GM23338 (cell line): ENCODE measurements around the gene MED13. TPM values are rescaled to one million over a fixed set of nuclear protein-coding genes. Genes with fewer than 3 reads are reported as not detected.

ENCODE experiments used
- ATAC-seq: fragments of 200-7000 bp; cut with Tn5 transposase; 3 replicates; pipeline ENCODE4 v1.9.1; 2020
- DNase-seq: peaks from one replicate; pipeline ENCODE4 v3.0.0-alpha.2; 2015; ENCODE audit warnings: low spot score
- H2AFZ ChIP-seq: fragments of 200-600 bp; sonication (generic); 2 replicates; pipeline ENCODE4 v1.8.0; 2016; ENCODE audit warnings: antibody characterized with exemption, mild to moderate bottlenecking, moderate library complexity
- H3F3A ChIP-seq: fragments of 200-600 bp; sonication (generic); replicated peaks from 2 replicates; pipeline ENCODE4 v1.8.0; 2017; ENCODE audit warnings: antibody characterized with exemption, mixed run types, low read depth
- H3K27ac ChIP-seq: fragments of 200-600 bp; sonication (generic); 2 replicates; pipeline ENCODE4 v1.6.1; 2016; ENCODE audit warnings: low read depth
- H3K27me3 ChIP-seq: fragments of 200-600 bp; sonication (generic); 2 replicates; pipeline ENCODE4 v1.8.0; 2016; ENCODE audit warnings: mild to moderate bottlenecking, mixed run types, moderate library complexity; ENCODE audit not compliant: insufficient read depth
- H3K36me3 ChIP-seq: fragments of 200-600 bp; sonication (generic); 2 replicates; pipeline ENCODE4 v1.8.0; 2016; ENCODE audit warnings: mild to moderate bottlenecking; ENCODE audit not compliant: insufficient read depth
- H3K4me1 ChIP-seq: fragments of 200-600 bp; sonication (generic); 2 replicates; pipeline ENCODE4 v1.8.0; 2016; ENCODE audit warnings: mild to moderate bottlenecking, moderate library complexity; ENCODE audit not compliant: insufficient read depth
- H3K4me2 ChIP-seq: fragments of 200-600 bp; sonication (generic); 2 replicates; pipeline ENCODE4 v1.7.1; 2017; ENCODE audit warnings: mixed run types
- H3K4me3 ChIP-seq: fragments of 200-600 bp; sonication (generic); 2 replicates; pipeline ENCODE4 v1.6.1; 2016; ENCODE audit warnings: mixed run types
- H3K79me2 ChIP-seq: fragments of 200-600 bp; sonication (generic); replicated peaks from 2 replicates; pipeline ENCODE4 v1.8.0; 2017; ENCODE audit warnings: mild to moderate bottlenecking; ENCODE audit not compliant: insufficient read depth
- H3K9me2 ChIP-seq: fragments of 200-600 bp; sonication (generic); 2 replicates; pipeline ENCODE4 v1.8.0; 2017; ENCODE audit not compliant: insufficient read depth
- H4K20me1 ChIP-seq: fragments of 200-600 bp; sonication (generic); replicated peaks from 2 replicates; pipeline ENCODE4 v1.8.0; 2017; ENCODE audit warnings: mild to moderate bottlenecking; ENCODE audit not compliant: insufficient read depth
- H3K27ac Mint-ChIP-seq: 2 replicates; pipeline ENCODE4 v1.8.0; 2020; ENCODE audit warnings: inconsistent platforms, mild to moderate bottlenecking, moderate library complexity, mixed read lengths
- H3K27me3 Mint-ChIP-seq: 3 replicates; pipeline ENCODE4 v1.8.0; 2022; ENCODE audit warnings: low read depth, mild to moderate bottlenecking, moderate library complexity, mixed read lengths, inconsistent platforms; ENCODE audit not compliant: insufficient read depth, poor library complexity
- H3K36me3 Mint-ChIP-seq: 3 replicates; pipeline ENCODE4 v1.8.0; 2021; ENCODE audit warnings: low read depth, mild to moderate bottlenecking, inconsistent platforms, moderate library complexity, mixed read lengths
- H3K4me1 Mint-ChIP-seq: 3 replicates; pipeline ENCODE4 v1.8.0; 2020; ENCODE audit warnings: mild to moderate bottlenecking, inconsistent platforms, mixed read lengths
- H3K4me3 Mint-ChIP-seq: 3 replicates; pipeline ENCODE4 v1.8.0; 2021; ENCODE audit warnings: moderate library complexity, mild to moderate bottlenecking, inconsistent platforms, mixed read lengths
- H3K9me3 Mint-ChIP-seq: 3 replicates; pipeline ENCODE4 v1.8.0; 2020; ENCODE audit warnings: moderate library complexity, mild to moderate bottlenecking, inconsistent platforms, mixed read lengths
- CREB1 ChIP-seq: fragments of 250-450 bp; sonication (Bioruptor Pico); IDR thresholded peaks from 2 replicates; pipeline ENCODE4 v1.5.0; 2020; ENCODE audit warnings: low read depth, mild to moderate bottlenecking, moderate library complexity
- EZH2 ChIP-seq: fragments of 200-600 bp; sonication (generic); IDR thresholded peaks from one replicate; pipeline ENCODE4 v1.8.0; 2017; ENCODE audit warnings: antibody characterized with exemption, mild to moderate bottlenecking, low read depth; ENCODE audit not compliant: unreplicated experiment
- JUNB ChIP-seq: IDR thresholded peaks from one replicate; pipeline ENCODE4 v1.6.1; 2016; ENCODE audit warnings: antibody characterized with exemption; ENCODE audit not compliant: unreplicated experiment
- NANOG ChIP-seq: IDR thresholded peaks from 2 replicates; pipeline ENCODE4 v1.6.1; 2016; ENCODE audit warnings: antibody characterized with exemption, borderline replicate concordance
- POLR2AphosphoS5 ChIP-seq: IDR thresholded peaks from 2 replicates; pipeline ENCODE4 v1.6.1; 2016; ENCODE audit warnings: antibody characterized with exemption, low read depth
- STAT1 ChIP-seq: IDR thresholded peaks from one replicate; pipeline ENCODE4 v1.6.1; 2016; ENCODE audit warnings: antibody characterized with exemption; ENCODE audit not compliant: unreplicated experiment
- ZNF114 ChIP-seq: fragments of 250-450 bp; sonication (Bioruptor Pico); IDR thresholded peaks from 2 replicates; pipeline ENCODE4 v1.5.0; 2020; ENCODE audit warnings: mild to moderate bottlenecking, moderate library complexity
- ZNF331 ChIP-seq: fragments of 250-450 bp; sonication (Bioruptor Pico); IDR thresholded peaks from 2 replicates; pipeline ENCODE4 v1.5.0; 2020; ENCODE audit warnings: low read depth, mild to moderate bottlenecking, moderate library complexity
- polyA plus RNA-seq: library from polyadenylated mRNA; unstranded; fragments of >200 nt; fragmentation: Nextera tagmentation; extraction: Ambion mirVana; gene quantifications from 2 replicates; pipeline ENCODE4 v1.2.1, GENCODE V29; 2016
- total RNA-seq: library from RNA; depleted of rRNA; stranded (reverse); fragments of >200 nt; shearing (Covaris generic); gene quantifications from 2 replicates; pipeline ENCODE4 v1.2.3, GENCODE V29; 2014
- TF ChIP-seq, protein P1 (sequence below), 2 experiments: fragments of 200-600 bp in 1 of 2; sonication (generic) in 1 of 2; conservative IDR thresholded peaks; 2 replicates each; pipeline versions ENCODE4 v1.5.1 to v1.6.1; 2016 to 2017; ENCODE audit warnings: antibody characterized with exemption in 2 of 2, low read depth in 2 of 2, mild to moderate bottlenecking in 2 of 2, moderate library complexity in 1 of 2
- TF ChIP-seq, protein P2 (sequence below): fragments of 250-450 bp; sonication (Bioruptor Pico); IDR thresholded peaks from 2 replicates; pipeline ENCODE4 v1.5.0; 2020; ENCODE audit warnings: mild to moderate bottlenecking, moderate library complexity
- TF ChIP-seq, protein P3 (sequence below): IDR thresholded peaks from 2 replicates; pipeline ENCODE4 v1.6.1; 2016; ENCODE audit warnings: antibody characterized with exemption

Gene MED13
- total and polyA plus RNA-seq, 2 experiments from 2014 or later, result 13.0 to 45.8 TPM

DNA sequence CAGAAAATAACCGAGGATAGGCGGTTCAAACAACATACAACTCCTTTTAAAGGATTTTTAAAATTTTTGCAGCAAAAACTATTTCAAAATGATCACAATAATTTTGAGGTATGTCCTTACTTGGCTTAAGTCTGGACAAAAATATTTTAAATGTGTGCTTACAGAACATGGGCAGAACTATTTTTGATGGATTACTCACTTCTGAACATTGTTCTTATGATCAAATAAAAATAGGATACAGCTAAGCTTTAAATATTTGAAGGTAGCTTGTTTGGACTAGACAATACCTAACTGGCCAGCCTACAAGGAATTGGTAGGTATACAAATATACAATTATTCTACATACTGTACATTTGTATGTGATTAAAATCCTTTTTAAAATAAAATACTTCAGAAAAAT lies 123.0 kb downstream of the MED13 start (continued):
- TF ChIP-seq, protein P1, sequence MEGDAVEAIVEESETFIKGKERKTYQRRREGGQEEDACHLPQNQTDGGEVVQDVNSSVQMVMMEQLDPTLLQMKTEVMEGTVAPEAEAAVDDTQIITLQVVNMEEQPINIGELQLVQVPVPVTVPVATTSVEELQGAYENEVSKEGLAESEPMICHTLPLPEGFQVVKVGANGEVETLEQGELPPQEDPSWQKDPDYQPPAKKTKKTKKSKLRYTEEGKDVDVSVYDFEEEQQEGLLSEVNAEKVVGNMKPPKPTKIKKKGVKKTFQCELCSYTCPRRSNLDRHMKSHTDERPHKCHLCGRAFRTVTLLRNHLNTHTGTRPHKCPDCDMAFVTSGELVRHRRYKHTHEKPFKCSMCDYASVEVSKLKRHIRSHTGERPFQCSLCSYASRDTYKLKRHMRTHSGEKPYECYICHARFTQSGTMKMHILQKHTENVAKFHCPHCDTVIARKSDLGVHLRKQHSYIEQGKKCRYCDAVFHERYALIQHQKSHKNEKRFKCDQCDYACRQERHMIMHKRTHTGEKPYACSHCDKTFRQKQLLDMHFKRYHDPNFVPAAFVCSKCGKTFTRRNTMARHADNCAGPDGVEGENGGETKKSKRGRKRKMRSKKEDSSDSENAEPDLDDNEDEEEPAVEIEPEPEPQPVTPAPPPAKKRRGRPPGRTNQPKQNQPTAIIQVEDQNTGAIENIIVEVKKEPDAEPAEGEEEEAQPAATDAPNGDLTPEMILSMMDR (conservative IDR thresholded peaks at IDR 0.05; ENCODE audit: low read depth in 2 of 2), result no peak
- TF ChIP-seq NANOG (no peak), POLR2AphosphoS5 (no peak), EZH2 (no peak), ZNF114 (CRISPR knock-in tag) (no peak)
- TF ChIP-seq, protein P2, sequence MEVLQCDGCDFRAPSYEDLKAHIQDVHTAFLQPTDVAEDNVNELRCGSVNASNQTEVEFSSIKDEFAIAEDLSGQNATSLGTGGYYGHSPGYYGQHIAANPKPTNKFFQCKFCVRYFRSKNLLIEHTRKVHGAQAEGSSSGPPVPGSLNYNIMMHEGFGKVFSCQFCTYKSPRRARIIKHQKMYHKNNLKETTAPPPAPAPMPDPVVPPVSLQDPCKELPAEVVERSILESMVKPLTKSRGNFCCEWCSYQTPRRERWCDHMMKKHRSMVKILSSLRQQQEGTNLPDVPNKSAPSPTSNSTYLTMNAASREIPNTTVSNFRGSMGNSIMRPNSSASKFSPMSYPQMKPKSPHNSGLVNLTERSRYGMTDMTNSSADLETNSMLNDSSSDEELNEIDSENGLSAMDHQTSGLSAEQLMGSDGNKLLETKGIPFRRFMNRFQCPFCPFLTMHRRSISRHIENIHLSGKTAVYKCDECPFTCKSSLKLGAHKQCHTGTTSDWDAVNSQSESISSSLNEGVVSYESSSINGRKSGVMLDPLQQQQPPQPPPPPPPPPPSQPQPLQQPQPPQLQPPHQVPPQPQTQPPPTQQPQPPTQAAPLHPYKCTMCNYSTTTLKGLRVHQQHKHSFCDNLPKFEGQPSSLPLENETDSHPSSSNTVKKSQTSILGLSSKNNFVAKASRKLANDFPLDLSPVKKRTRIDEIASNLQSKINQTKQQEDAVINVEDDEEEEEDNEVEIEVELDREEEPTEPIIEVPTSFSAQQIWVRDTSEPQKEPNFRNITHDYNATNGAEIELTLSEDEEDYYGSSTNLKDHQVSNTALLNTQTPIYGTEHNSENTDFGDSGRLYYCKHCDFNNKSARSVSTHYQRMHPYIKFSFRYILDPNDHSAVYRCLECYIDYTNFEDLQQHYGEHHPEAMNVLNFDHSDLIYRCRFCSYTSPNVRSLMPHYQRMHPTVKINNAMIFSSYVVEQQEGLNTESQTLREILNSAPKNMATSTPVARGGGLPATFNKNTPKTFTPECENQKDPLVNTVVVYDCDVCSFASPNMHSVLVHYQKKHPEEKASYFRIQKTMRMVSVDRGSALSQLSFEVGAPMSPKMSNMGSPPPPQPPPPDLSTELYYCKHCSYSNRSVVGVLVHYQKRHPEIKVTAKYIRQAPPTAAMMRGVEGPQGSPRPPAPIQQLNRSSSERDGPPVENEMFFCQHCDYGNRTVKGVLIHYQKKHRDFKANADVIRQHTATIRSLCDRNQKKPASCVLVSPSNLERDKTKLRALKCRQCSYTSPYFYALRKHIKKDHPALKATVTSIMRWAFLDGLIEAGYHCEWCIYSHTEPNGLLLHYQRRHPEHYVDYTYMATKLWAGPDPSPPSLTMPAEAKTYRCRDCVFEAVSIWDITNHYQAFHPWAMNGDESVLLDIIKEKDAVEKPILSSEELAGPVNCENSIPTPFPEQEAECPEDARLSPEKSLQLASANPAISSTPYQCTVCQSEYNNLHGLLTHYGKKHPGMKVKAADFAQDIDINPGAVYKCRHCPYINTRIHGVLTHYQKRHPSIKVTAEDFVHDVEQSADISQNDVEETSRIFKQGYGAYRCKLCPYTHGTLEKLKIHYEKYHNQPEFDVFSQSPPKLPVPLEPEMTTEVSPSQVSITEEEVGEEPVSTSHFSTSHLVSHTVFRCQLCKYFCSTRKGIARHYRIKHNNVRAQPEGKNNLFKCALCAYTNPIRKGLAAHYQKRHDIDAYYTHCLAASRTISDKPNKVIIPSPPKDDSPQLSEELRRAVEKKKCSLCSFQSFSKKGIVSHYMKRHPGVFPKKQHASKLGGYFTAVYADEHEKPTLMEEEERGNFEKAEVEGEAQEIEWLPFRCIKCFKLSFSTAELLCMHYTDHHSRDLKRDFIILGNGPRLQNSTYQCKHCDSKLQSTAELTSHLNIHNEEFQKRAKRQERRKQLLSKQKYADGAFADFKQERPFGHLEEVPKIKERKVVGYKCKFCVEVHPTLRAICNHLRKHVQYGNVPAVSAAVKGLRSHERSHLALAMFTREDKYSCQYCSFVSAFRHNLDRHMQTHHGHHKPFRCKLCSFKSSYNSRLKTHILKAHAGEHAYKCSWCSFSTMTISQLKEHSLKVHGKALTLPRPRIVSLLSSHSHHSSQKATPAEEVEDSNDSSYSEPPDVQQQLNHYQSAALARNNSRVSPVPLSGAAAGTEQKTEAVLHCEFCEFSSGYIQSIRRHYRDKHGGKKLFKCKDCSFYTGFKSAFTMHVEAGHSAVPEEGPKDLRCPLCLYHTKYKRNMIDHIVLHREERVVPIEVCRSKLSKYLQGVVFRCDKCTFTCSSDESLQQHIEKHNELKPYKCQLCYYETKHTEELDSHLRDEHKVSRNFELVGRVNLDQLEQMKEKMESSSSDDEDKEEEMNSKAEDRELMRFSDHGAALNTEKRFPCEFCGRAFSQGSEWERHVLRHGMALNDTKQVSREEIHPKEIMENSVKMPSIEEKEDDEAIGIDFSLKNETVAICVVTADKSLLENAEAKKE, result no peak

DNA sequence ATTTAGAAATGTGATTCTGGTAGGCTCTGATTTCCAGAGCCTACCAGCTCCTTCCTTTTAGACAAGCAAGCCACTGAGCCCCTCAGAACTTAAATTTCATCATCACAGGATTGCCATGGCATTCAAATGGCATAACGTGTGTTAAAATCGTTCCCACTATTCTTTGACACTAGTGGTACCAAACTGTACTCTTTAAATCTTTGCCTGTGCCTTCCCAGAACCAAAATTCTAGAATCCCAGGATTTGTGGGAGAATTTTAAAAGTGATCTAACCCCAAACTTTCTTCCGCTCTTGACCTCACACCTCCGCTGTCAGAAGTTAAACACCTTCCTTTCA lies 137.0 kb downstream of the MED13 start:
- ATAC-seq, result no peak
- H3K27ac ChIP-seq, result 0 out of 2 replicates have a peak overlapping the region, but pooled peaks have one; percentile 23
- TF ChIP-seq CREB1 (no peak), JUNB (no peak), ZNF331 (CRISPR knock-in tag) (no peak), STAT1 (no peak)
- TF ChIP-seq, protein P3, sequence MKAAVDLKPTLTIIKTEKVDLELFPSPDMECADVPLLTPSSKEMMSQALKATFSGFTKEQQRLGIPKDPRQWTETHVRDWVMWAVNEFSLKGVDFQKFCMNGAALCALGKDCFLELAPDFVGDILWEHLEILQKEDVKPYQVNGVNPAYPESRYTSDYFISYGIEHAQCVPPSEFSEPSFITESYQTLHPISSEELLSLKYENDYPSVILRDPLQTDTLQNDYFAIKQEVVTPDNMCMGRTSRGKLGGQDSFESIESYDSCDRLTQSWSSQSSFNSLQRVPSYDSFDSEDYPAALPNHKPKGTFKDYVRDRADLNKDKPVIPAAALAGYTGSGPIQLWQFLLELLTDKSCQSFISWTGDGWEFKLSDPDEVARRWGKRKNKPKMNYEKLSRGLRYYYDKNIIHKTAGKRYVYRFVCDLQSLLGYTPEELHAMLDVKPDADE, result no peak

More for the DNA sequence above, 137.0 kb downstream of the MED13 start:
- Mint-ChIP-seq H3K27me3 (peaks cover 4% of the 10 kb centered on the region), H3K4me3 (peak overlapping the region; percentile 93), H3K27ac (peak overlapping the region; percentile 93), H3K36me3 (peaks cover 19% of the 10 kb centered on the region), H3K9me3 (no peaks in the 10 kb centered on the region), H3K4me1 (peaks cover 8% of the 10 kb centered on the region)
- Histone ChIP-seq H3K79me2 (peaks cover 9% of the 10 kb centered on the region), H3K4me2 (peak overlapping the region; percentile 78), H3K9me2 (no peaks in the 10 kb centered on the region; the same call in 1 of the 2 replicates), H3K36me3 (peaks cover 11% of the 10 kb centered on the region; the same call in 1 of the 2 replicates), H3K27me3 (no peaks in the 10 kb centered on the region), H3K4me1 (no peaks in the 10 kb centered on the region), H2AFZ (peak overlapping the region; percentile 78), H4K20me1 (no peaks in the 10 kb centered on the region; the same call in 1 of the 2 replicates), H3K4me3 (peak overlapping the region; percentile 76), H3F3A (no peaks in the 10 kb centered on the region; the same call in 1 of the 2 replicates)
- no peak for DNase-seq
